Astrocyte (in vitro differentiated cells and primary cell): ENCODE results near the gene AP1M1.

Experiments used
- CTCF ChIP-seq: IDR thresholded peaks from 2 replicates; pipeline ENCODE4 v1.5.1; 2011; ENCODE audit warnings: low read depth, mild to moderate bottlenecking, inconsistent platforms, low read length, moderate library complexity; ENCODE audit not compliant: insufficient read depth
- EZH2 ChIP-seq: IDR thresholded peaks from 2 replicates; pipeline ENCODE4 v1.6.1; 2012; ENCODE audit warnings: mild to moderate bottlenecking, low read length, inconsistent platforms; ENCODE audit not compliant: insufficient read depth

- no peak for TF ChIP-seq CTCF
- TF ChIP-seq EZH2: no peak
Observed at GRCh38 chr19:16188521-16188920, 9.2 kb upstream of the AP1M1 start.
